Measurements from ENCODE around the gene ANGEL1.

ANGEL1 gene

DNA sequence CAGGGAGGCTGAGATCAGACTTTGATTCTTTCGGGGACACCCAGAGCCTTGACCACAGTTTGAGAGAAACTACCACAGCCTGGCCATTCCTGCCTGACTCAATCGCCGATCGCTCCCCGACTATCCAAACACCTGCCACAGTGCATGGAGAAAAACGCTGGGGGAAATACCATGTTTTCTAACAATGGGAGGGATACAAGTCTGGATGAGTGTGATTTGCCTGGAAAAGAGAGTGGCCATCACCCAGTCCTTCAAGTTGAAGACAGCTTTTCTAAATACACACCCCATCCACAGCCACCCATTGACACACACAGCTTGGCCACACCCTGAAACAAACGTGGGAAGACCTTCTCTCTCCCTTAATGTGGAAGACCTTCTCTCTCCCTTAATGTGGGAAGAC is 58.1 kb downstream of the ANGEL1 start:
- DNase-seq, result no peak
- in situ Hi-C loops (cut with HindIII; ENCODE audit: low pct_ligation_motif_present, low pct_unique_long_range_greater_than_20kb, low sequenced_read_pairs), result no loop called here

DNA sequence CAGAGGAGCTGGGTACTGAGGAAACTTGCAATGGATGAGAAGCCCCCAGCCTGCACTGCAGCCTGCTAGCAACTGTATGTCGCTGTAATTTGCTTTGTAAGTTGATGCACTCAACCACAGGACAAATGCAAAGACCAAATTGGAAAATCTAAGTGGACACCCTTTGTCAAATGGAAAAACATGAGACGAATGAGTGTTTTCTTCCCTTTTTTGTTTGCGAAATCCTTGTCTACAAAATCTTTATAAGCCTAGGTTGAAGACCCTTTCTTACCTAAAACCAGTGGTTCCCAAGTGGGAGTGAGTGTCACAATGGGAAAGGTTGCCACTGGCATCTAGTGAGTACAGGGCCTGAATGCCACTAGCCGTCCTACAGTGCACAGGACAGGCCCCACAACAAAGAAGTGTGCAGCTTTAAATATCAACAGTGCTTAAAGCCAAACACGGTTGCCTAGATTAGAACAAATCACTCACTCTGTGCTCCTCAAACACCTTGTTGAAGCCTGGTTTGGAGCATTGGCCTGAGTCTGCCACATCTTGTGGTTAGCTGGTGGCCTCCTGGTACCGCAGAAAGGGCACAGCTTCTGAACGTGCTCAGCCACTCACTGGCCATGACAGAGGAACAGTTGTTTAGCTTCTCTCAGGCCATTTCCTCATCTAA is 59.0 kb downstream of the ANGEL1 start:
- in situ Hi-C loops (cut with HindIII; ENCODE audit: low pct_ligation_motif_present, low pct_unique_long_range_greater_than_20kb, low sequenced_read_pairs), result no loop called here
- no peak for DNase-seq

DNA sequence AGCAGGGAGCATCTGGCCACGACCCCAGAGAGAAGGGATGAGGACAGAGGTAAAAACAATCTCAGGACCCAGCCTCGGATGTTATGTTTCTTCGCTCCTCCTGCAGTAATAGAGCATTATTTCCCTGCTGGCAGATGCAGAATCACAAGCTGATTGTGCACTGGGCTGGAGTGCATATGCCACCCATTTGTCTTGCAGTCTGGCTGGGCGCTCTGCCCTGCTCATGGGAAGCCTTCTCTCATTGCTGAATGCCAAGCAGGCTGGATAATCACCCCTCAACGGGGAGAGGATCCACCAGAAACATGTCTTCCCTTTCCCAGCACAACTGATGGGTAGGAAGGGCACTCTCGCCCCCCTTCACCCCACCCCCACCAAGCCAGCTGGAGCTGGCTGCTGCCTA is 59.9 kb downstream of the ANGEL1 start:
- no peak for DNase-seq
- in situ Hi-C loops (cut with HindIII; ENCODE audit: low pct_ligation_motif_present, low pct_unique_long_range_greater_than_20kb, low sequenced_read_pairs), result no loop called here

DNA sequence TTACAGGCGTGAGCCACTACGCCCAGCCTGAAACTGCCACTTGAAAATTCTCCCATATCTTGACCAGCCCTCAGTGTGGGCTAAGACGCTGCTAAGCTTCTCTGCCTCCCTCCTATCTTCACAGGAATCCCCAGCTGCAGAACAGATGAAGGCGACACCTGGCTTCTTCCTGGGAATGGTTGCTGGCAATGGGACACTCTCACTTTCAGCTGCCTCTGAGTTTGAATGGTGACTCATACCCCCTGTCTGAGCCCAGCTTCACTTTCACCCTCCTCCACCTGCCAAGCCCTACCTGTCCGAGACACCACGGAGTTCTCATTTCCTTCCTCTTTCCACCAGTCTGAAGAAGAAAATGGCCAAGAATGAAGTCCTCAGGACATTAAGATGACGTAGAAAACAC is 69.7 kb downstream of the ANGEL1 start:
- DNase-seq, result peak; percentile 8

DNA sequence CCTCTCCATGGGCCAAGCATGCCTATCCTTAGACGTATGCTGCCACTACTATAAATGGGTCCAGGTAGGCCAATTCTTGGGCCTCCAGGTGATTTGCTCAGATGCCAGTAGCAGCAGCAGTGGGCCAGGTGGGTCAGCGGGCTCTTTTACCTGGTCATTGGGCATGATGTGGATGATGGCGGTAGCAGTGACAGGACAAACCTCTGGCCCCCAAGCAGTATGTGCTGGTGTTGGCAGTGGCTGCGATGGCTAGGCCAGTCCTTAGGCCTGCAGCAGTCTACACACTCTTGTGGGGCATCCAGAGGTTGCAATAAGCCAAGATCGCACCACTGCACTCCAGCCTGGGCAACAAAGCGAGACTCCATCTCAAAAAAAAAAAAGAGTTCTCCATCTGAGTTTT is 70.5 kb downstream of the ANGEL1 start:
- no peak for DNase-seq
- in situ Hi-C loops (cut with HindIII; ENCODE audit: low pct_ligation_motif_present, low pct_unique_long_range_greater_than_20kb, low sequenced_read_pairs), result no loop called here

More for the DNA sequence above, 69.7 kb downstream of the ANGEL1 start:
- in situ Hi-C loops (cut with HindIII; ENCODE audit: low pct_ligation_motif_present, low pct_unique_long_range_greater_than_20kb, low sequenced_read_pairs), result no loop called here

DNA sequence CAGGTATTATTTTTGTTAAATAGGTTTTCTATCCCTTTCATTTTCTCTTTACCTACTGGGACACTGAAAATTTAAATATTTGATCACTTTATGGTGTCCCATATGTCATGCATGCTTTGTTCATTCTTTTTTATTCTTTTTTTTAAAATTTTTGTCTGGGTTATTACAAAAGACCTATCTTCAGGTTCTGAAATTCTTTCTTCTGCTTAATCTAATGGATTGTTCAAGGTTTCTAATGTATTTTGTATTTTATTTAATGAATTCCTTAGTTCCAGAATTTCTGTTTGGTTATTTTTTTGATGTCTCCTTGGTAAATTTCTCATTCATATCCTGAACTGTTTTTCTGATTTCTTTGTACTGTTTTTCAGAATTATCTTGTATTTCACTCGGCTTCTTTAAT is 71.6 kb downstream of the ANGEL1 start:
- no peak for DNase-seq
- in situ Hi-C loops (cut with HindIII; ENCODE audit: low pct_ligation_motif_present, low pct_unique_long_range_greater_than_20kb, low sequenced_read_pairs), result no loop called here
